ENCODE measurements around the gene CELF4.

GRCh38 chr18:37242091-37242490 is 323.5 kb downstream of the CELF4 start:
- no peak for TF ChIP-seq EZH2 (IDR thresholded peaks at IDR 0.05; ENCODE audit: insufficient read depth, poor library complexity, severe bottlenecking)
- TF ChIP-seq EZH2phosphoT487 (IDR thresholded peaks at IDR 0.05; ENCODE audit: insufficient read depth, low read depth), result no peak

Data from GM23248 (cell line).